ENCODE results near the gene DCP1A. TPM values are rescaled to one million over a fixed set of nuclear protein-coding genes. Genes with fewer than 3 reads are reported as not detected.
A peak's percentile ranks its signal among the peaks of the same experiment; 100 is the strongest.

The DCP1A gene
- total RNA-seq (23.0 and 34.3 TPM in 2 replicates), polyA plus RNA-seq (67.0 and 107 TPM in 2 replicates)

DNA sequence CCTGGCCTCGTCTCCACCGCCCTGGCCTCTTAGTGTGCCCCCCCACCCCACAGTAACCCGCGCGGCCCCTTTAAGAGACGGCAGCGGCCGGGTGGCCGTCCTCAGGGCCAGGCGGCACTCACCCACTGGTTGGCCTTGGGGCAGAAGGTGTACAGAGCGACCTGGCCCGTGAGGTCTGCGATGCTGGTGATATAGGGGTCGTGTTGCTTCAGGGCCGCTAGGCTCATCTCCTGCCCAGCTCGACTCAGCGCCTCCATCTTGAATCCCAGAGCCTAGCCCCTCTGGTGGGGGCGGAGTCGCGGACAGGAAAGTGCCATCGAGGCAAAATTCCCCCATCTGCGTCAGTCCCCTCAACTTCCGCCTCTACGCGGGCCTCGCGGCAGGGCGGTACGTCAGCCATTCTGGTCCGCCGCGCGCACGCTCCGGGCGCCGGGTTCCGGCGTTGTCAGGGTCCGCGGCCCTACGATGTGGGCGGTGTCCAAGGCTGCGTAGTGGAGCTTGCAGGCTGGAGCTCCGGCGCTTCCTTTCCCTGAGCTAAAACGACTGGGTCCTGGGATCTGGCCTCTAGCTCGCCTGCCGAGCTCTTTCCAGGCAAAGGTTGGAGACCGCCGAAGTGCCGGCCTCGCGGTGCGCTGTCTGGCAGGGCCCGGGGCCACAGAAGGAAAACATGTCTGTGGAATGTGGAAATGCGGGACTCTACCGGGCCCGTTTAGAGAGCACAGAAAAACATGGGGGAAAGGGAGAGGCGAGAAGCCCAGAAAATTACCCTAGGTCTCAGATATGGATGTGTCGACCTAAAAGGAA, at the start of gene DCP1A:
Gene DCP1A (minus strand): TSS at position 283 of the 804 bp plus-strand sequence. CDS start 26 bp downstream, at position 257.
- Histone ChIP-seq H3K27me3 (no peaks in the 10 kb centered on the region), H3K4me3 (peak within 1 kb of the TSS; percentile 86), H3K27ac (peak within 1 kb of the TSS; percentile 98), H3K9me3 (ENCODE audit: low read depth) (no peaks in the 10 kb centered on the region), H3K4me1 (ENCODE audit: low read depth) (peaks cover 38% of the 10 kb centered on the region), H3K36me3 (peaks cover 8% of the 10 kb centered on the region)
- DNase-seq (ENCODE audit: low read depth in 1 of 2, low spot score in 1 of 2), result peak; percentile 97 to 98
- TF ChIP-seq, protein P1, sequence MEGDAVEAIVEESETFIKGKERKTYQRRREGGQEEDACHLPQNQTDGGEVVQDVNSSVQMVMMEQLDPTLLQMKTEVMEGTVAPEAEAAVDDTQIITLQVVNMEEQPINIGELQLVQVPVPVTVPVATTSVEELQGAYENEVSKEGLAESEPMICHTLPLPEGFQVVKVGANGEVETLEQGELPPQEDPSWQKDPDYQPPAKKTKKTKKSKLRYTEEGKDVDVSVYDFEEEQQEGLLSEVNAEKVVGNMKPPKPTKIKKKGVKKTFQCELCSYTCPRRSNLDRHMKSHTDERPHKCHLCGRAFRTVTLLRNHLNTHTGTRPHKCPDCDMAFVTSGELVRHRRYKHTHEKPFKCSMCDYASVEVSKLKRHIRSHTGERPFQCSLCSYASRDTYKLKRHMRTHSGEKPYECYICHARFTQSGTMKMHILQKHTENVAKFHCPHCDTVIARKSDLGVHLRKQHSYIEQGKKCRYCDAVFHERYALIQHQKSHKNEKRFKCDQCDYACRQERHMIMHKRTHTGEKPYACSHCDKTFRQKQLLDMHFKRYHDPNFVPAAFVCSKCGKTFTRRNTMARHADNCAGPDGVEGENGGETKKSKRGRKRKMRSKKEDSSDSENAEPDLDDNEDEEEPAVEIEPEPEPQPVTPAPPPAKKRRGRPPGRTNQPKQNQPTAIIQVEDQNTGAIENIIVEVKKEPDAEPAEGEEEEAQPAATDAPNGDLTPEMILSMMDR (IDR thresholded peaks at IDR 0.05; ENCODE audit: low read depth, low read length), result no peak

DNA sequence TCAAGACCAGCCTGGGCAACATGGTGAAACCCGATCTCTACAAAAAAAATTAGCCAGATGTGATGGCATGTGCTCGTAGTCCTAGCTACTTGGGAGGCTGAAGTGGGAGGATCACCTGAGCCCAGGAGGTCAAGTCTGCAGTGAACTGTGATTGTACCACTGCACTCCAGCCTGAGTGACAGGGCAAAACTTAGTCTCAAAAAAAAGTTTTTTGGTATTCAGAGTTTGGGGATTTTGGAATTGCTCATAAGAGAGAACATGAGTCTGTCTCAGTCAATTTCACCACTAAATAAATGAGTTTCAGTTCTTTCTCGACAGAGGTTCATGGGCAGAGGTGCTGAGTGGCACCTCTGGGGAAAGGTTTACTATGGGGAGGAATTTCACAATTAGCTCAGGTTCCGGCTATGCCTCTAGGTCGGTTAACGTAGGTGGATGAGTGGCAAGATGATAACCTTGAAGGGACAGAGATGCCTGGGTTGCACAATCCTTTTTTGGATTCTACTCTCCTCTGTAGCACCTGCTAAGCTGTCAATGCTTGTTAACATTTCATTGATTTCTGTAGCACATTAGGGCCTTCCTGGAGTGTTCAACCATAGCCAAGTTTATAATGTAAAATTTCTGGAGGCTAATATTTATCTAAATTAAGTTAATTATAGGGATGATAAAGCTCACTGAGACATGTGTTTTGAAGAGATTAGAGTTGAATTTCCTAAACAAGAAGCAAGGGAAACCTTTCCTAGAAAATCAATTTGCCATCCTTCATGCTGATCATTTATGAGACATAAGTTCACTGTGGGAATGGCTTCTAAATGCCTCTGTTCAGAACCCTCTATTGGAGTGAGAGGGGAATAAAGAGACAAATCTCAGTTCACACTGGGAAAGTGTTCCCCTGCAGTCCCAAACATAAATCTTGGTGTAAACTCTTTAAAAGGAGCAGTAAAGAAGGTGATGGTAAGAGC, 37.4 kb upstream of the DCP1A start:
- DNase-seq (ENCODE audit: low read depth in 1 of 2, low spot score in 1 of 2), result no peak
- no peaks in the 10 kb centered on the region for H3K4me1 ChIP-seq (ENCODE audit: low read depth)

DNA sequence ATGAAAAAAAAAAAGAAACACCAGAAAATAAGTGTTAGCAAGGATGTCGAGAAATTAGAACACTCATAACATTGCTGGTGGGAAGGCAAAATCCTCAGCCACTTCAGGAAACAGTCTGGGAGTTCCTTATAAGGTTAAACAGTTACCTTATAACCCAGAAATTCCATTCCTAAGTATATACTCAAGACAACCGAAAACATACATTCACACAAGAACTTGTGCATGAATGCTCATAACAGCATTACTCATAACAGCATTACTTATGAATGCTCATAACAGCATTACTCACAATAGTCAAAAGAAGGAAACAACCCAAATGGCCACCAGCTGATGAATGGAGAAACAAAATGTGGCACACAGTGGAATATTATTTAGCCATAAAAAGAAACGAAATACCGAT, 34.8 kb upstream of the DCP1A start:
- peak in 1 of 2 donors; percentile 5 for DNase-seq (ENCODE audit: low read depth in 1 of 2, low spot score in 1 of 2)
- Histone ChIP-seq H3K4me1 (ENCODE audit: low read depth) (peaks cover under 1% of the 10 kb centered on the region), H3K27ac (no peak overlapping the region), H3K27me3 (no peaks in the 10 kb centered on the region), H3K36me3 (no peaks in the 10 kb centered on the region), H3K9me3 (ENCODE audit: low read depth) (no peaks in the 10 kb centered on the region), H3K4me3 (no peak overlapping the region)
- TF ChIP-seq, protein P1 (IDR thresholded peaks at IDR 0.05; ENCODE audit: low read depth, low read length), result no peak

More for the DNA sequence above, 37.4 kb upstream of the DCP1A start:
- TF ChIP-seq, protein P1 (IDR thresholded peaks at IDR 0.05; ENCODE audit: low read depth, low read length), result no peak
- H3K9me3 ChIP-seq (ENCODE audit: low read depth), result no peaks in the 10 kb centered on the region
- H3K36me3 ChIP-seq, result no peaks in the 10 kb centered on the region
- H3K27ac ChIP-seq, result no peak overlapping the region
- H3K27me3 ChIP-seq, result no peaks in the 10 kb centered on the region
- no peak overlapping the region for H3K4me3 ChIP-seq

DNA sequence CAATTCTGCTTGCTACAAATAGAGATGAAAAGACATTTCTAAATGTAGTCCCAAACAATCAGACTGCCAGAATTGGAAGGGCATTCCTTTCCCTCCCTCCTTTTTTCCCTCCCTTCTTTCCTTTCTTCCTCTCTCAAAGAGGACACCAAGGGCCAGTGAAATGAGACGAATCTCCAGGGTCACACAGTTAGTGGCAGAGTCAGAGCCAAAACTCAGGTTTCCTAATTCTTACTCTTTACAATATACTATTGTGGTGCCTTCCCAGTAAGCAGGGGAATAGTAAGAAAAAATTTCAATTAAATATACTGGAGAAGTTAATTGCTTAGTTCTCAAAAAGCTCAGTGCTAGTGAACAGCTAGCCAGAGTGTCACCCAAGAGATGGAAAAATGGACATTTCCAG, 33.0 kb upstream of the DCP1A start:
- H3K4me3 ChIP-seq, result no peak overlapping the region
- TF ChIP-seq, protein P1 (IDR thresholded peaks at IDR 0.05; ENCODE audit: low read depth, low read length), result no peak
- H3K9me3 ChIP-seq (ENCODE audit: low read depth), result no peaks in the 10 kb centered on the region
- peaks cover 9% of the 10 kb centered on the region for H3K4me1 ChIP-seq (ENCODE audit: low read depth)
- H3K36me3 ChIP-seq, result no peaks in the 10 kb centered on the region
- no peaks in the 10 kb centered on the region for H3K27me3 ChIP-seq
- no peak overlapping the region for H3K27ac ChIP-seq
- no peak for DNase-seq (ENCODE audit: low read depth in 1 of 2, low spot score in 1 of 2)

DNA sequence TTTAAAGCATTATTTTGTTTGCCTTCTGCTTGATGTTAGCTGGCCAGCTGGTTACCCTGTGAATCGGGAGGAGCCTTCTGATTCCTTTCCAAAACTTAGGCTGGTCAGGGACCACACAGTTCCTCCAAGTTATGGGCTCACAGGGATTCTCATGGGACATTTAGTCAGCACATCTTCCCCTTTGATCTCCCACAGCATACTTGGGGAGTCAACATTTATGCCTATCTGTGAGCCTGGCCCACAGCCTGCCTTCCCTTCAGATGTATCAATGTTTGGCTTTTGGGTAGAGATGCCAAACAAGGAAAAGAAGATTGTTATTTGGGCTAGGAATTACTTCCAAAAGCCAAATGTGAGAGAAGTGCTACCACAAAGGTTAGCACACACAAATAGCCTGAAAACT, 32.6 kb upstream of the DCP1A start:
- Histone ChIP-seq H3K27ac (no peak overlapping the region), H3K4me3 (no peak overlapping the region), H3K4me1 (ENCODE audit: low read depth) (peaks cover 9% of the 10 kb centered on the region), H3K27me3 (no peaks in the 10 kb centered on the region), H3K36me3 (no peaks in the 10 kb centered on the region), H3K9me3 (ENCODE audit: low read depth) (no peaks in the 10 kb centered on the region)
- TF ChIP-seq, protein P1 (IDR thresholded peaks at IDR 0.05; ENCODE audit: low read depth, low read length), result no peak
- DNase-seq (ENCODE audit: low read depth in 1 of 2, low spot score in 1 of 2), result no peak
